ENCODE measurements around the gene THAP7.

THAP7 gene

DNA sequence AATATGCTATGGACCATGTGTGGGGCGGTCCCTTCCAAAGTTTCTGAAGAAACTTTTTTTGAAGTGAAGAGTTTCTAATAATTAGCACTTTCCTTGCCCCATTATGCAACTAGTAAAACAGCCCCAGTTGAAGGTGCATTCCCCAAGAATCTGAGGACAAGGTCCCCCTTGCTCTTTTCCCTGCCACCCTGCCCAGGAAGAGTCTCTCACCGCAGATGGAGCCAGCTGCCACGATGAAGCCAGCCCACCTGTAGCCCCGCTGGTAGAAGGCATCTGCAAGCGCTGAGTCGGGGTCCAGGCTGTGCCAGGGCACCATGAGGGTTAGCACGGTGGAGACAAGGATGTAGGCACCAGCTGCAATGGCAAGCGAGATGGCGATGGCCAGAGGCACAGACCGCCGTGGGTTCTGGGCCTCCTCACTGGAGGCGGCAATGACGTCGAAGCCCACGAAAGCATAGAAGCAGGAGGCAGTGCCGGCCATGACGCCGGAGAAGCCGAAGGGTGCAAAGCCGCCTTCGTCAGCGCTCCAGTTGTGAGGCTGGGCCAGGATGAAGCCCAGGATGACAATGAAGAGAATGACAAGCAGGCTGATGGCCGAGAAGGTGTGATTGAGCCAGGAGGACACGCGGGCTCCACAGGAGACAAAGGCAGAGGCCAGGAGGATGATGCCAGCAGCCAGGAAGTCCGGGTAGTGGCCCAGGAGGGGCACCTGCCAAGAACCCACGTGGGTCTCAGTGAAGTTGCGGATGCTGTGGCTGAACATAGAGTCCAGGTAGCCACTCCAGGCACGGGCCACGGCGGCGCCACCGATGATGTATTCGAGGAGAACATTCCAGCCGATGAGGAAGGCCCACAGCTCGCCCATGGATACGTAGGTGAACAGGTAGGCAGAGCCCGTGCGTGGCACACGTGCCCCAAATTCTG is 29.0 kb upstream of the THAP7 start:
- no peak for DNase-seq (ENCODE audit: low spot score)

- no peak for DNase-seq (ENCODE audit: low spot score)
These were observed 28.1 kb upstream of the THAP7 start for GRCh38 chr22:21030032-21030431.

DNA sequence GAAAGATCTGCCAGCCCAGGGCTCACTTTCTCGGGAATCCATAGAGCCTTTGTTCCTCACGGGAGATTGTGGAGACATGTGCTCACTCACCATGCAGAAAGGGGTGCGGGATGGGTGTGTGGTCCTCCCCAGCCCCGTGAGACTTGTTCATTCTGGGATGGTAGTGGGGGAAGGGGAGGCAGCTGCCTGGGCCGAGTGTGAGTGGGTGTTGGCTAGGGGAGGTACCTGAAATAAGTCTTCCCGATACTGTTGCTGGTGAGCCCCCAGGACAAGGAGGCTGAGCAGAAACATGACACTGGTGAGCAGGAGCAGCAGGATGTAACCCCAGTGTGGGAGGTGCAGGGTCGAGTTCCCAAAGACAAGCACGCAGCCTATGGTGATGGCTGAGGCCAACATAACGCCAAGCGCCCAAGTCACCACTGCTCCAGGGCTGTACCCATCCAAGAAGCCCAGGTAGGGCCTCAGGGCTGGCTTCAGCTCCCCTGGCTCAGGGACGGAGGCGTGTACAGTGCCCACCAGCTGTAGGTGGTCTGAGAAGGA is 27.6 kb upstream of the THAP7 start:
- DNase-seq (ENCODE audit: low spot score): no peak

DNA sequence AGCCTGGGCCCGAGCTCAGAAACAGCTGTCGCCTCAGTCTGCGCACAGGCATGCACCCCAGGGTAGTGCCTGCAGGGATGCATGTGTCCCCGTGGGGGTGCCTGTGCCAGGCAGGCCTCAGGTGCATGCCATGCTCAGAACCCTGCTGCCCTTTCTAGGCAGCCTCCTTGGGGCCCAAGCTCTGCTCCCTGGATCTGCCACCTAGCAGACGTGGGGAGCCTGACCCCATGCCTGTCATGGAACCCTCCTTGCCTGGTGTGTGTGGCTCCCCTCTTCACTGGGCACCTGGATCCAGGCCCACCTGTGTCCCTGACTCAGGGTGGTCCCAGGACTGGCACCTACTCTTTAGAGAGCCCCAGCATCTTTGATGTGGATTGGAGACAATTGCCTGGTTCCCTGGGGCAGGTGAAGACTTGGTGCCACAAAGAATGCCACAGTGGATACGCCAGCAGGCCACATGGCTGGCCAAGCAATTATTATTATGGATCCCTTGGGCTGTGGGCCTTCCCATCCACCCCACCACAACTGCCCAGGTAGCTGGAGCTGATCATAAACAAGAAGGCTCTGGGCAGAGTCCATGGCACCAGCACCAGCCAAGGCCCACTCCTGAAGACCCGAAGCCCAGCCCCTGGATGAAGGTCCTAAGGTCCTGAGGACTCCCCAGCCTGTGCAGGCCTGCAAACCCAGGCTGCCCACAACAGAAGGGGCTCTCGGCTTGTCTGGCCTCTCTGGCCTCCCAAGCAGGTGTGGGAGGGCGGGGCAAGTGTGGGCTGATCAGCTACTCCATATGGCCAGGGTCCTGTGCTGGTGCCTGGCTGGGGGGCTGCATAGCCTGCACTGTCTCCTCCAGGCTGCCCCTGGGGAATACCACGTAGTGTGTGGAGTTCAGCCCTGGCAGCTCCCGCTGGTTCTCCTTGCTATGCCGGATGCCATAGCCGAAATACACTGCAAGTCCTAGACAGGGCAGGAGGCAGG is 26.6 kb upstream of the THAP7 start:
- no peak for DNase-seq (ENCODE audit: low spot score)

DNA sequence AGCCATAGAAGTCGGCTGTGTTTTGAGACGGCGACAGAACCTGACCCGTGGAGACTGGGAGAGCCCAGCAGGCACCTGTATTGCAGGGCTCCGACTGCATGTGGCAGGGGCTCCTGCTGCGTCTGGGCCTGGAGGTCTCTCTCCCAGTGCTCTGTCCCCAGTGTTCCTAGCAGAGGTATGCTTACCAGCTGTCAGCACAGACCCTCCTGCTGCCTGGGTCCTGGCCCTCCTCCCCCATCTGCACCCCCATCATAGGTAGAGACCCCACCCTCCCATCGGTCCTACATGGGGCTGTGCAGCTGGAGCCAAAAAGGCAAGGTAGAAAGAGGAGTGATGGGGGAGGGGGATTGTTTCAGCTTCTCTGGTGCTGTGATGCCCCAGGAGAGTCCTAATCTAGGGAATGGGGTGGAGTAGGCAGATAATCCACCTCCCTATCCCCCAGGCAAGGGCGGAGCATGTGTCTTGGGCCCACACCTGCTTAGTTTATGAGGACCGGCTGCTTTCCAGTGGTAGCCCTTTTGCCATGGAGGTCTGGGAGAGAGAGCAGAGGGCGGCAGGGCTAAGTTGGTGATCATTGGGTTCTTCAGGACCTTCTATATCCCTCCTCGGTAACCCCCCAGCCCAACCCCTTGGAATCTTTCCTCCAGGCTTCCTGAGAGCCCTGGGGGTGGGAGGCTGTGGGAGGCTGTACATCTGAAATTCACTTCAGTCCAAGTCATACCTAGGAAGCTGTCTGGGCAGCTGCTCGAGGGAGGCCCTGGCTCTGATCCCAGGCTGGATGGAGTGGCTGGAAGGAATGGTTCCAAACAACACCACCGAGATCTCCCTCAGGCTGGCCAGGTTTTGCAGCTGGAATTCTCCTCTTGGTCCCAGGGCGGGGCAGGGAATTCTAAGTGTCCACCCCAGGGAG is 25.1 kb upstream of the THAP7 start:
- DNase-seq (ENCODE audit: low spot score): no peak

DNA sequence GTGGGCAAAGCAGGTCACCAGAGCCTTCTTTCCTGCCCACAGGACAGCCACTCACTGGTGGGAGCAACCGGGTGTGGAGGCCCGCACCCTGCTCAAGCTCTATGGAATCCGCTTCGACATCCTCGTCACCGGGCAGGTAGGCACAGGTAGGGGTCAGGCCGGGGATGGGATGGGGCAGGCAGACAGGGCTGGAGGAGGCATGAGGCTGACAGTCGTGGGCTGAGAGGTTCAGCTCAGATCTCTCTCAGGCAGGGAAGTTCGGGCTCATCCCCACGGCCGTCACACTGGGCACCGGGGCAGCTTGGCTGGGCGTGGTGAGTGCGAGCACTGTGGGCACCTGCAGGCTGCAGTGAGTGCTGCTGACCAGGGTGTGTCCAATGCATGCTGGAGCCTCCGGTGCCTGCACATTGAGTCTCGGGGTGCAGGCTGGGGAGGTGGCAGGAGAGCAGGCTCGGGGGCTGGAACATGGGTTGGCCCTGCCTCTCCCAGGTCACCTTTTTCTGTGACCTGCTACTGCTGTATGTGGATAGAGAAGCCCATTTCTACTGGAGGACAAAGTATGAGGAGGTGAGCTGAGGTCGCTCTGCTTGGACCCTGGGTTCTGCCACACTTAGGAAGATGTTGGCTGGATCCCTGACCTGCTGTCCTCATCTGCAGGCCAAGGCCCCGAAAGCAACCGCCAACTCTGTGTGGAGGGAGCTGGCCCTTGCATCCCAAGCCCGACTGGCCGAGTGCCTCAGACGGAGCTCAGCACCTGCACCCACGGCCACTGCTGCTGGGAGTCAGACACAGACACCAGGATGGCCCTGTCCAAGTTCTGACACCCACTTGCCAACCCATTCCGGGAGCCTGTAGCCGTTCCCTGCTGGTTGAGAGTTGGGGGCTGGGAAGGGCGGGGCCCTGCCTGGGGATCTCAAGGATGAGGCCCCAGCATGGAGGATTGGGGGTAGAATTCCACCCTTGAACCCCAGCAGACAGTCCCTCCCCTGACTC is 24.1 kb upstream of the THAP7 start:
- no peak for DNase-seq (ENCODE audit: low spot score)

DNA sequence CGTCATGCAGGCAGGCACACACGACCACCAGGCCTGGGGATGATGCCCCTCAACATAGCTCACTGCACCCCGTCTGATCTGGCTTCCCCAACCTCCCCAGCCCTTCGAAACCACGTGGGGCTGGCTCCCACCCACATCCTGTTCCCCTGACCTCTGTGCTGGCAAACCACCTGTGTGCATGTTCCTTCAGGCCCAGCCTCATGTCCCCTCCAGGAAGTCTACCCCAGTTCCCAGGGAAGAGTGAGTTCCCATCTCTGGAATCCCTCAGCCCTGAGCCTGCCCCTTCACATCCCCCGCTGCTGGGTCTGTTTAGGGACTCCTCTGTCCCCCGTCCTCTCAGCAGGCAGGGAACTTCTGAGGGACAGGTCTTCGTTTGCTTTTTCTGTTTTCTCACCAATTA is 23.3 kb upstream of the THAP7 start:
- DNase-seq (ENCODE audit: low spot score): no peak

DNA sequence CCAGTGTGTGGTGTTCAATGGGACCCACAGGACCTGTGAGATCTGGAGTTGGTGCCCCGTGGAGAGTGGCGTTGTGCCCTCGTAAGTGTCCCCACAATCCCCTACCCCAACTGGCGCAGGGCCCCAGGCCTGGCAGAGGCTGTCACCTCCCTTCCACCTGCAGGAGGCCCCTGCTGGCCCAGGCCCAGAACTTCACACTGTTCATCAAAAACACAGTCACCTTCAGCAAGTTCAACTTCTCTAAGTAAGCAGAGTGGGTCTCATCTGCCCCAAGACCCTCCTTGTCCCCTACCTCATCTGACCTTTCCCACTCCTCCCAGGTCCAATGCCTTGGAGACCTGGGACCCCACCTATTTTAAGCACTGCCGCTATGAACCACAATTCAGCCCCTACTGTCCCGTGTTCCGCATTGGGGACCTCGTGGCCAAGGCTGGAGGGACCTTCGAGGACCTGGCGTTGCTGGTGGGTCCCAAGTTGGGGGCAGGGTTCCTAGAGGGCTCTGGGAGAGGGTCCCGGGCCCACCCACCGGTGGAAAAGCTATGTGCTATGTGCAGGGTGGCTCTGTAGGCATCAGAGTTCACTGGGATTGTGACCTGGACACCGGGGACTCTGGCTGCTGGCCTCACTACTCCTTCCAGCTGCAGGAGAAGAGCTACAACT is 21.2 kb upstream of the THAP7 start:
- no peak for DNase-seq (ENCODE audit: low spot score)

DNA sequence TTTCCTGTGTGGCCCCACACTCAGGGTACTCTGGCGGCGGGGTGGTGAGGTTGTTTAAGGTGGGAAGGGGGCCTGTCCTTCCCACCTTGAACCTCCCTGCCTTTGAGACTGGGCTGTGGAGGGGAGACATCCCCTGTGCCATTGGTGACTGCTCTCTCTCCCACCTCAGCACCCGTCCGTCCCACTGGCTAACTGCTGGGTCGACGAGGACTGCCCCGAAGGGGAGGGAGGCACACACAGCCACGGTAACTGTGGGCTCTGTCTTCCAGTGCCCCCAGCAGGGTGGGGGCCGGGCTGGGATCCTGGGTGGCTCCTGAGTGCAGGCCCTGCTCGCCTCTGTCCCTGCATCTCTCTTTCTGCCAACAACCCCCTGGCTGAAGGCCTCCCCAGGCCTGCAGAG is 20.6 kb upstream of the THAP7 start:
- DNase-seq (ENCODE audit: low spot score): no peak

GRCh38 chr22:21020802-21021429 is 19.0 kb upstream of the THAP7 start:
- DNase-seq (ENCODE audit: low spot score): no peak

DNA sequence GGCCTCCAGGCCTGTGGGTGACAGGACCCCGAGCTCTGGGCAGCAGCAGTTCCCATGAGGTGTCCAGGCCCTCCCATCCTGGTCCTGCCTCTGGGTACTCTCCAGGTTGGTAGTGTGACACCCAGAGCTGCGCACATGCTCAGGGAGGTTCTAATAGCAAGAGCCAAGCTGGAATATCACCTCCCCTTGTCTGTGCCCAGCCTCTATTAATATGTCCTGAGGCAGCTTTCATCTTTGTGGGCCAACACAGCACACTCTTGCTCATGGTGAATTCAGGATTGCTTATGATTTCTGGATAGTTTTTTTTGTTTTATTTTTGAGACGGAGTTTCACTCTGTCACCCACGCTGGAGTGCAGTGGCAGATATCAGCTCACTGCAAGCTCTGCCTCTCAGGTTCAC is 16.4 kb upstream of the THAP7 start:
- no peak for DNase-seq (ENCODE audit: low spot score)

DNA sequence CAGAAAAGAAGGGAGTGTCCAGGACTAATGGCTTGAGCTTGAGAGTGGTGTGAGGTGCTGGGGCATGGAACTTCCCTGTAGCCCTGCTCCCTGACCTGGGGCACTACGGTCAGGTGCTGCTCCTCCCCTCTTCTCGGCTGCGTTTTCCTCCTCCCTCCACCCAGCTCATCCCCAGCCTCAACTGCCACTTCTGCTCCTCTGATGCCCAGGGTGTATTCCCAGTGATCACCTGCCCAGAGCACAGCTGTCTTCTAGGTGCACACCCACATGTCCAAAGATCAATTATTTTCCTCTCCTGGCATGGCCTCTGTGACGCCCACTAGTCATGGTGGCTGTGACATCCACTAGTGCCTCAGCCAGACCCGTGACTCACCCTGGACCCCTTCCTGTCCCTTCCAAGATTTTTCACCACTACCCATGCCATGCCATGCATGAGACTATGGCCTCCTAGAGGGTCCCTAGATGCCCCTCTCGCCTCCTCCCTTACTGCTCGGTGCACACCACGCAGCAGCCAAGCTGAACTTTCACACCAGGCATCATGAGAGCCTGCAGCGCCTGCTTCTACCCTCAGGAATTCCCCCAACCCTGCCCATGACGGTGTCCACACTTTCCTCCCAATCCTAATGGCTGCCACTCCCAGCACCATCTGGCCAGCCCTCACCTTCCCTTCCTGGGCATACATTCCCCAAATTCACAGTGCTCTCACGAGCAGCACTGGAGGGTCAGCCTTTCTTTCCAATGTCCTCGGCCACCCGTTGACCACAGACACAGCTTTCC is 14.9 kb upstream of the THAP7 start:
- DNase-seq (ENCODE audit: low spot score): no peak

DNA sequence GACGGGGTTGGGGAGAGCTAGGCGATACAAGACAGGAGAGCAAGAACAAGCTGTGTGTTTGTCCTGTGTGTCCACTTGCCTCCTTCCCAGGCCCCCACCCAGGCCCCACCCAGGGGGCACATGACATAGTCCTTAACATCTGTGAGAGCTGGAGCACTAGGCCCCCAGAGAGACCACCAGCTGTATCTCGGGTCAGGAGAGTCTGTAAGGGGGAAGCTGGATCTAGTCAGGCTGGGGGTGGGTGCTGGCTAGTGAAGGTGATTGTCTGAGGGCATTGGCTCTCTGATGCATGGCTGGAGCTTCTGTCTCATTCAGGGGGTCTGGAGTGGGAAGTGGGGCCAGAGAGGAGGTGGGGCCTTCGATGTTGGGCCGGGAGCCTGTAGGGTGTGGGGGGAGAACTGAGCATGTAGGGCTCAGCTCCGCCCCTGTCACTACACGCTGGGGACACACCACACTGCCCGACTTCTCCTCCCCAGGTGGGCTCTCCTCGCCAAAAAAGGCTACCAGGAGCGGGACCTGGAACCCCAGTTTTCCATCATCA is 13.6 kb upstream of the THAP7 start:
- no peak for DNase-seq (ENCODE audit: low spot score)

DNA sequence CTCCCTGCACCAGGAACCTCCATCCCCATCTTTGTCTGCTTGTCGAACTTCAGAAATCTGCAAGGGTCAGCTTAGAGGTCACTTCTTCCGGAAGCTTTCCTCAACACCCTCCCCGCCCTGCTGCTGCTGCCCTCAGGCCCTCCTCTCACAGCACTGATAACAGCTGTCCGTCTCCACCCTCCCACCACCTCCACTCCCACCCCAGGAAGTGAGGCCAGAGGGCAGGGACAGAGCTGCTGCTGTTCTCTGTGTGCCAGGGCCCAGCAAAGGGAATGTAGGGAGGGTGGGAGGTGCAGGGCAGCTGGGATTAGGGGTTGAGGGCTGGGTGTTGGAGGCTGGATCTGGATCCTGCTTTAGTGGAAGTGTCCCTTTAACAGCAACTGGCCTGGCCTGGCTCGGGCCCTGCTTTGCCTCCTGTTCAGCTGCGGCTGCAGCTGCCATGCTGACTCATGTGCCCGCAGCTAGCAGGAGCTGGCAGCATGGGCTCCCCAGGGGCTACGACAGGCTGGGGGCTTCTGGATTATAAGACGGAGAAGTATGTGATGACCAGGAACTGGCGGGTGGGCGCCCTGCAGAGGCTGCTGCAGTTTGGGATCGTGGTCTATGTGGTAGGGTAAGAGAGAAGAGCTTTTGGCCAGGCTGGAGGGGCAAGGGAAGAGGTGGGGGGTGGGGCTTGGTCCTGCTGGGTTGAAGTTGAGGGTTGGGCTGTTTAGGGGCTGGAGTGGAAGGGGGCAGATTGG is 13.0 kb upstream of the THAP7 start, which contains the start of gene P2RX6:
Gene P2RX6 (plus strand): TSS at position 440 of the 740 bp plus-strand sequence. CDS start 10 bp downstream, at position 450.
- no peak for DNase-seq (ENCODE audit: low spot score)

DNA sequence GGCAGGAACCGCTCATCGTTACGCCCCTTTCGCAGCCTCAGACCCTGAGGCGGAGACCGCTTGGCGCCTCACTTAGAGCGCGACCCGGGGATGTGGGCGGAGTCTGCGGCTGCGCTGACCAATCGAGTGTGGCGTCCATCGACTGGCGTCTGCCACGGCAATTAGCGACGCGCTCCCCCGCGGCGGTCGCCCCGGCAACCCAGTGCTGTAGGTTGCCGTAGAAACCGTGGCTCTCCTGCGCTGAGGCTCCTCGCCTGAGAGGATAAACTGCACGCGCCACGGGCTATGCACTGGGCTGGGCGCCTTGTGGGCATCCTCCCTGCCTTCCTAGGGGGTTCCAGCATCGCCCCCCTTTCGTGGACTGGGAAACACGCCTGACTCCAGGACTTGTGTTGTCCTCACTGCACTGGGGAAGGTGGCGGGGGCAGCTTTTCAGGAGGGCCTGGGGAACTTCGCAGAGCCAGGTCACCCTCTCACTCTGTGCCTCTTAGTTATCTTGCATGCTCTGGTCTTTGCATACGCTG is 12.3 kb upstream of the THAP7 start:
- peak; percentile 70 for DNase-seq (ENCODE audit: low spot score)

DNA sequence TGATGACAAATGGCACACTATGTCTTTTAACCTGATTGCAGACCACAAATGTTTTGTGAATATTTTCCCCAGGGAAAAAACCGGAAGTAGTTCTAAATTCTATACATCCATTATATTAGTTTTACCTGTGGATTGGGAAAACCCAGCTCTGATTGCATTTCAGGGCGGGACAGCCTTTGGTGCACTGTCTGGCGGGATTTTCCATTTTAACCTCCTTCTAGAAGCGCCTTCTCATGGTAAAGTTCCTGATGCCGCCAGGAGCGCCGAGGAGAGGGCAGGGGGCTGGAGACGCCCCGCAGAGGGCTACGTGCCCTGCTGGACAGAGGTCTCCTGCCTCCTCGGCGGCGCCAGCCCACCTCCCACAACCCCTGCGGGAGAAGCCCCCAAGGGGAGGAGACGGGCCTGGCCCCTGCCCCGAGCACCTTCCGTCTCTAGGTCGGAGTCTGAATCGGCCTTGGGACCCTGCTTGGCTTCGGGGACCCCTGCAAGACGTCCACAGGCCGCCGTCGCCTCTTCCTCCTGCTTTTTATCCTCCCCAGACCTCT is 11.8 kb upstream of the THAP7 start:
- DNase-seq (ENCODE audit: low spot score): no peak

Data from SW480 (cell line).